Measurements from ENCODE around the gene MVB12B. TPM values are rescaled to one million over a fixed set of nuclear protein-coding genes. Genes with fewer than 3 reads are reported as not detected.

The MVB12B gene
- total RNA-seq, 2 donors from 2014 or later, result 18.6 to 19.7 TPM

GRCh38 chr9:126371007-126371870 lies 44.6 kb downstream of the MVB12B start:
- H3K36me3 ChIP-seq (ENCODE audit: control insufficient read depth, insufficient read depth, low read length), result no peaks in the 10 kb centered on the region
- peaks cover 12% of the 10 kb centered on the region for H3K4me1 ChIP-seq (ENCODE audit: control insufficient read depth, insufficient read depth, low read length)
- Mint-ChIP-seq H3K27ac (no peak overlapping the region), H3K4me1 (peaks cover 29% of the 10 kb centered on the region), H3K9me3 (no peaks in the 10 kb centered on the region), H3K27me3 (ENCODE audit: insufficient read depth) (no peaks in the 10 kb centered on the region), H3K4me3 (no peak overlapping the region), H3K36me3 (ENCODE audit: low read depth) (peaks cover 4% of the 10 kb centered on the region)
- H3K4me3 ChIP-seq (ENCODE audit: low read length), result no peak overlapping the region
- peak; percentile 68 for DNase-seq
- WGBS, 2 experiments (ENCODE audit: insufficient coverage in 1 of 2, insufficient read length in 1 of 2), result 90 to 92% methylated on average over 13 to 17 of the region's 17 CpGs
- H3K27ac ChIP-seq (ENCODE audit: low read depth, low read length), result no peak overlapping the region
- H3K9me3 ChIP-seq (ENCODE audit: control insufficient read depth, low read length), result no peaks in the 10 kb centered on the region
- peak; percentile 33 for TF ChIP-seq CTCF (conservative IDR thresholded peaks at IDR 0.05)
- H3K27me3 ChIP-seq (ENCODE audit: control insufficient read depth, insufficient read depth, low read length, poor library complexity, severe bottlenecking), result no peaks in the 10 kb centered on the region
- H3K9ac ChIP-seq (ENCODE audit: extremely low read depth, low read length, poor library complexity, severe bottlenecking), result no peak overlapping the region

- H3K27me3 ChIP-seq (ENCODE audit: control insufficient read depth, insufficient read depth, low read length, poor library complexity, severe bottlenecking), result no peaks in the 10 kb centered on the region
- TF ChIP-seq CTCF (conservative IDR thresholded peaks at IDR 0.05), result no peak
- Mint-ChIP-seq H3K27ac (no peak overlapping the region), H3K36me3 (ENCODE audit: low read depth) (peaks cover 4% of the 10 kb centered on the region), H3K4me3 (no peak overlapping the region), H3K4me1 (peaks cover 42% of the 10 kb centered on the region), H3K9me3 (no peaks in the 10 kb centered on the region), H3K27me3 (ENCODE audit: insufficient read depth) (no peaks in the 10 kb centered on the region)
- H3K4me1 ChIP-seq (ENCODE audit: control insufficient read depth, insufficient read depth, low read length), result peaks cover 21% of the 10 kb centered on the region
- H3K36me3 ChIP-seq (ENCODE audit: control insufficient read depth, insufficient read depth, low read length), result no peaks in the 10 kb centered on the region
- 88 to 90% methylated on average over 6 of the region's 6 CpGs for WGBS, 2 experiments (ENCODE audit: insufficient coverage in 1 of 2, insufficient read length in 1 of 2)
- H3K27ac ChIP-seq (ENCODE audit: low read depth, low read length), result no peak overlapping the region
- no peak overlapping the region for H3K4me3 ChIP-seq (ENCODE audit: low read length)
- H3K9ac ChIP-seq (ENCODE audit: extremely low read depth, low read length, poor library complexity, severe bottlenecking), result no peak overlapping the region
- DNase-seq, result no peak
- H3K9me3 ChIP-seq (ENCODE audit: control insufficient read depth, low read length), result no peaks in the 10 kb centered on the region
Measured at GRCh38 chr9:126372716-126373115, 46.1 kb downstream of the MVB12B start.

GRCh38 chr9:126373241-126373640 lies 46.6 kb downstream of the MVB12B start:
- WGBS, 2 experiments (ENCODE audit: insufficient coverage in 1 of 2, insufficient read length in 1 of 2), result 80 to 87% methylated on average over 5 of the region's 5 CpGs

More at GRCh38 chr9:126373241-126373640, 46.6 kb downstream of the MVB12B start:
- peaks cover 21% of the 10 kb centered on the region for H3K4me1 ChIP-seq (ENCODE audit: control insufficient read depth, insufficient read depth, low read length)
- H3K9me3 ChIP-seq (ENCODE audit: control insufficient read depth, low read length), result no peaks in the 10 kb centered on the region
- Mint-ChIP-seq H3K27me3 (ENCODE audit: insufficient read depth) (no peaks in the 10 kb centered on the region), H3K9me3 (no peaks in the 10 kb centered on the region), H3K4me3 (no peak overlapping the region), H3K27ac (no peak overlapping the region), H3K4me1 (peaks cover 42% of the 10 kb centered on the region), H3K36me3 (ENCODE audit: low read depth) (peaks cover 4% of the 10 kb centered on the region)
- H3K27me3 ChIP-seq (ENCODE audit: control insufficient read depth, insufficient read depth, low read length, poor library complexity, severe bottlenecking), result no peaks in the 10 kb centered on the region
- no peak overlapping the region for H3K9ac ChIP-seq (ENCODE audit: extremely low read depth, low read length, poor library complexity, severe bottlenecking)
- no peak for DNase-seq
- no peak overlapping the region for H3K27ac ChIP-seq (ENCODE audit: low read depth, low read length)
- H3K4me3 ChIP-seq (ENCODE audit: low read length), result no peak overlapping the region
- no peak for TF ChIP-seq CTCF (conservative IDR thresholded peaks at IDR 0.05)
- no peaks in the 10 kb centered on the region for H3K36me3 ChIP-seq (ENCODE audit: control insufficient read depth, insufficient read depth, low read length)

All from endodermal cell (in vitro differentiated cells).